Measurements from ENCODE around the gene SNRNP200. TPM values are rescaled to one million over a fixed set of nuclear protein-coding genes. Genes with fewer than 3 reads are reported as not detected.
"Not testable (repeated sequence)": the region's sequence is repeated elsewhere in the genome, so short reads cannot be mapped to it uniquely, and the experiment has no call there.

SNRNP200 gene
- polyA plus RNA-seq, 6 donors from 2014 or later, result 61.7 to 95.9 (median 71.2) TPM

DNA sequence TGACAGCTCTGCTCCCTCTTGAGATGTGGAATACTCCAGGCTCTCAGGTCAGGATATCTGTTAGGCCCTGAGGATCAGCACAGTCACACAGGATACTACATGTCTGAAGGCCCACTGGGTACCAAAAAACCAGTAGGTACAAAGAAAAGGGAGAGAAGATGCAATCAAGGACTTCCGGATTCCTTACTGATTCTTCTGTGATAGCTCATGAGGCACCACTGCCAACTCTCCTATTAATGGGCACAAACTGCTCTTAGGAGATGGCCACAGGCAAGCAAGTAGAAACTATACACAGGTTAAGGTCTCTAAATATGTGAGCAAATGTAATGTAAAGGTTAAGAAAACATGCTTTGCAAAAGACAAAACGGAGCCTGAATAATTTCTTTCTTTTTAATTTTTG lies 43.0 kb downstream of the SNRNP200 start:
- no peaks in the 10 kb centered on the region for H3K9me3 Mint-ChIP-seq
- peak overlapping the region in 2 of 8 donors; percentile 1 to 32 for H3K4me3 Mint-ChIP-seq
- H3K27ac Mint-ChIP-seq, result no peak overlapping the region
- H3K27me3 Mint-ChIP-seq, result no peaks in the 10 kb centered on the region
- ATAC-seq (ENCODE audit: low read depth in 2 of 2), result no peak
- peaks cover 49 to 82% (median 64%) of the 10 kb centered on the region in 3 donors for H3K4me1 Mint-ChIP-seq
- no peak for DNase-seq
- no peaks in the 10 kb centered on the region for H3K36me3 Mint-ChIP-seq

GRCh38 chr2:96261328-96262003 lies 43.9 kb downstream of the SNRNP200 start:
- no peaks in the 10 kb centered on the region for H3K9me3 Mint-ChIP-seq
- peaks cover 52 to 82% (median 69%) of the 10 kb centered on the region in 3 donors for H3K4me1 Mint-ChIP-seq
- ATAC-seq (ENCODE audit: low read depth in 2 of 2) (no peak), DNase-seq (no peak)
- no peaks in the 10 kb centered on the region for H3K36me3 Mint-ChIP-seq
- no peaks in the 10 kb centered on the region for H3K27me3 Mint-ChIP-seq
- peak overlapping the region in 3 of 8 donors; percentile 30 to 70 (median 59) for H3K4me3 Mint-ChIP-seq
- peak overlapping the region in 3 of 6 donors; percentile 14 to 94 (median 18) for H3K27ac Mint-ChIP-seq

DNA sequence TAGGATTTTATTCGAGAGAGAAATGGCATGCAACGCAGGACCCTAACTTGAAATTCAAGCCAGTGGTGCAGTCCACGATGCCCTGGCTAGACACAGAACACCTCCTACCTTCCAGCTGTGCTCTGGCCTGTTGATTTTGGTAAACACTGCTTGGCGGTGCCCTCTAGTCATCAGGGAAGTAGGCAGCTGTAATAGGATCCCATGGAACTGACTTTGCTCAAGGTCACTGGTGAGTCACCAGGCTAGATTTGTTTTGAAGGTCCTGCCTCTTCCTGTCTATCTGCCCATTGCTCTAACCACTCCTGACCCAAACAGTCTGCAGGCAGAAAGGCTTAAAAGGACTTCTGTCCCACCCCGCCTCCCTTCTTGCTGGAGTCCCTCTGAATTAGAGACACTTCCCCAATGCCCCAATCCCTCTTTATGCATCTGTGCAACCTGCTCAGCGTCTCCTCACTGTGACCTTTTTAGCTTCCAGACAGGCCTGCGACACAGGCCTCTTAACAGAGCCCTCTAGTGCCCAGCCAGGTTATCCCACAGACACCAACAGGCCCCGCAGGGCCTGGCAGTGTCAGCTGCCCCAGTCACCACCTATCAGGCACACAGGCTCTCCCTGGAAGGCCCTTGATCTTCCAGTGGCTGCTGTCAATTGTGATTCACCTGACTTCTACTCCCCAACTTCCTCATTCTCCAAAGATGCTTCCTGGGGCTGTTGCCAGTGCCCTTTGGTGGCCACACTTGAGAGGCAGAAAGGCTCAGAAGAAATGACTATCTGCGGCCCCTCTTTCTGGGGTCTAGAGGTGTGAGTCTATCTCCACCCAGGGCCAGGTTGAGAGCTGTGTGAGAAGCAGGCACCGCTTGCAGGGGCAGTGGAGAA lies 44.7 kb downstream of the SNRNP200 start:
- no peaks in the 10 kb centered on the region for H3K27me3 Mint-ChIP-seq
- H3K4me1 Mint-ChIP-seq, result peaks cover 51 to 89% (median 74%) of the 10 kb centered on the region in 3 donors
- H3K4me3 Mint-ChIP-seq, result peak overlapping the region; percentile 59 to 87 (median 76)
- DNase-seq (peak; percentile 17), ATAC-seq (ENCODE audit: low read depth in 2 of 2) (peak; percentile 41 to 48)
- H3K27ac Mint-ChIP-seq, result peak overlapping the region; percentile 71 to 99 (median 94)
- no peaks in the 10 kb centered on the region for H3K36me3 Mint-ChIP-seq
- H3K9me3 Mint-ChIP-seq, result no peaks in the 10 kb centered on the region

- Mint-ChIP-seq H3K9me3 (no peaks in the 10 kb centered on the region), H3K27me3 (no peaks in the 10 kb centered on the region), H3K27ac (peak overlapping the region; percentile 79 to 96 (median 92)), H3K4me3 (peak overlapping the region; percentile 38 to 85 (median 70)), H3K36me3 (peaks cover 0 to under 1% of the 10 kb centered on the region in 2 donors), H3K4me1 (peaks cover 55 to 94% (median 78%) of the 10 kb centered on the region in 3 donors)
- DNase-seq (peak; percentile 23), ATAC-seq (ENCODE audit: low read depth in 2 of 2) (peak; percentile 51 to 55)
Measured at GRCh38 chr2:96259497-96259921, 45.8 kb downstream of the SNRNP200 start.

DNA sequence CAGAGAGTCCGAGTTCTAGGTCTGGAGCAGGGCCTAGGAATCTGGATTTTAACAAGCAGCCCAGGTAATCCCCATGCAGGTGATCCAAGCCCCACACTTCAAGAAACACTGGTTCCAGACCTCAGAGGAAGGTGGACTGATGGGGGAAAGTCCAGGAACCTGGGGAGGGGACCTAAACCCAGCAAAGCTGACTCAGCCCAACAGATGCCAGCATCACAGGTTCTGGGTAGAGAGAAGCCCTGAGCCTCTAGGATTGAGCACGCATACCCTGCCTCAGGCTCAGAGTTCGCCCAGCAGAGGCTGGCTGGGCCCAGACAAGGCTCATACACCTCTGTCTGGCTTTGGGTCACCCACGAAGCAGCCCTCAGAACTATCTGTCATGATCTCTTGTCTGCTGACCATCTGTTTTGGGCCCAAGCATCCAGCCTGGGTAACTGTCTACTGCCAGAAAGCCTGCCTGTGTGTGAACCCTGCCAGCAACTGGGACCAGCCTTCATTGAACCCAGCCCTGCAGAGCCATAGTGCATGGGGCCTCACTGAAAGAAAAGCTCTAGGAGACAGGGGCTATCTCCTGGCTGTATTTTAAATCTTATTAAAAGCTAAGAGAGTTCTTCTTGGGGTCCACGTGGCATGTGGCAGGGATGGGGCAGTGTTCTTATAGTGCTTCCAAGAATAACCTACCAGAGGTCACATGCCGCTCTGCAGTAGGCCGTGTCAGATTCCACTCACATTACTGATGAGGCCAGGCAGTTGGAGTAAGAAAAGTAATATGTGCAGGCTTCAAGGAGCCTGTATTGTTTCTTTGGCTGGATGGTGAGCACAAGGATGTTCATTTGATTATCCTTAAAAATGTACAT lies 47.0 kb downstream of the SNRNP200 start:
- peaks cover 55 to 93% (median 78%) of the 10 kb centered on the region in 3 donors for H3K4me1 Mint-ChIP-seq
- no peaks in the 10 kb centered on the region for H3K9me3 Mint-ChIP-seq
- ATAC-seq (ENCODE audit: low read depth in 2 of 2) (no peak), DNase-seq (no peak)
- peak overlapping the region; percentile 71 to 96 (median 92) for H3K27ac Mint-ChIP-seq
- peaks cover 7 to 12% of the 10 kb centered on the region in 2 donors for H3K36me3 Mint-ChIP-seq
- H3K27me3 Mint-ChIP-seq, result no peaks in the 10 kb centered on the region
- peak overlapping the region in 7 of 8 donors; percentile 40 to 87 (median 81) for H3K4me3 Mint-ChIP-seq

- not testable (repeated sequence) for ATAC-seq (ENCODE audit: low read depth in 2 of 2); H3K9me3 Mint-ChIP-seq; DNase-seq; H3K27me3 Mint-ChIP-seq
- peaks cover 55 to 90% (median 79%) of the 10 kb centered on the region in 3 donors for H3K4me1 Mint-ChIP-seq
- H3K4me3 Mint-ChIP-seq, result peak overlapping the region; percentile 6 to 87 (median 82)
- peaks cover 8 to 17% of the 10 kb centered on the region in 2 donors for H3K36me3 Mint-ChIP-seq
- H3K27ac Mint-ChIP-seq, result peak overlapping the region; percentile 47 to 99 (median 87)
Measured at GRCh38 chr2:96257744-96258143, 47.6 kb downstream of the SNRNP200 start.

- peak overlapping the region; percentile 82 to 99 (median 95) for H3K27ac Mint-ChIP-seq
- peaks cover 55 to 82% (median 79%) of the 10 kb centered on the region in 3 donors for H3K4me1 Mint-ChIP-seq
- H3K27me3 Mint-ChIP-seq, result no peaks in the 10 kb centered on the region
- H3K36me3 Mint-ChIP-seq, result peaks cover 15 to 26% of the 10 kb centered on the region in 2 donors
- DNase-seq, result peak; percentile 35
- peak overlapping the region; percentile 62 to 87 (median 82) for H3K4me3 Mint-ChIP-seq
- ATAC-seq (ENCODE audit: low read depth in 2 of 2), result peak; percentile 55 to 60
- H3K9me3 Mint-ChIP-seq, result no peaks in the 10 kb centered on the region
Measured at GRCh38 chr2:96256611-96257113, 48.7 kb downstream of the SNRNP200 start.

GRCh38 chr2:96254571-96254970 lies 50.8 kb downstream of the SNRNP200 start:
- Mint-ChIP-seq H3K9me3 (no peaks in the 10 kb centered on the region), H3K36me3 (peaks cover 21 to 26% of the 10 kb centered on the region in 2 donors), H3K4me3 (no peak overlapping the region), H3K4me1 (peaks cover 49 to 70% (median 67%) of the 10 kb centered on the region in 3 donors), H3K27me3 (no peaks in the 10 kb centered on the region), H3K27ac (peak overlapping the region in 4 of 6 donors; percentile 16 to 77 (median 58))
- ATAC-seq (ENCODE audit: low read depth in 2 of 2) (no peak), DNase-seq (no peak)

- H3K27ac Mint-ChIP-seq, result peak overlapping the region in 2 of 6 donors; percentile 77 to 85
- H3K36me3 Mint-ChIP-seq, result peaks cover 21 to 26% of the 10 kb centered on the region in 2 donors
- DNase-seq, result no peak
- H3K9me3 Mint-ChIP-seq, result no peaks in the 10 kb centered on the region
- H3K4me1 Mint-ChIP-seq, result peaks cover 37 to 55% (median 52%) of the 10 kb centered on the region in 3 donors
- no peaks in the 10 kb centered on the region for H3K27me3 Mint-ChIP-seq
- H3K4me3 Mint-ChIP-seq, result no peak overlapping the region
- no peak for ATAC-seq (ENCODE audit: low read depth in 2 of 2)
Measured at GRCh38 chr2:96253006-96253405, 52.3 kb downstream of the SNRNP200 start.

DNA sequence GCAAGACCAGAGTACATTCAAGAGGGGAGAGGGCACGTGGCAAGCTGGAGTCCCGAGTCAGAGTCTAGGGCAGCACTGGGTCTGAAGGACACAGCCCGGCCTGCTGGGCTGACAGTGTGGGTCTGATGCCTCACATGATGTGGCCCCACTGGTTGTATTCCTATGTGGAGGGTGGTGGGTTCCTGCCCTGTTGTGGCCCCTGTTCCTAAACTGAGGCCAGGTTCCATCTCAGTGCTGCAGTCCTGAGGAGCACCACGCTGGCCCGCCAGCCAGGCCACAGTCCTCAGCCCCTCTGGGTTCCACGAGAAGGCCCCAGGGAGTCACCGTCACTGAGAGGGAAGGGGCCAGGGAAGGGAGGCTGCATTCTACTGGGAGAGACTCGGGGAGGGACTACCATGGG lies 52.8 kb downstream of the SNRNP200 start:
- peak overlapping the region in 1 of 8 donors; percentile 22 for H3K4me3 Mint-ChIP-seq
- H3K4me1 Mint-ChIP-seq, result peaks cover 39 to 55% (median 49%) of the 10 kb centered on the region in 3 donors

DNA sequence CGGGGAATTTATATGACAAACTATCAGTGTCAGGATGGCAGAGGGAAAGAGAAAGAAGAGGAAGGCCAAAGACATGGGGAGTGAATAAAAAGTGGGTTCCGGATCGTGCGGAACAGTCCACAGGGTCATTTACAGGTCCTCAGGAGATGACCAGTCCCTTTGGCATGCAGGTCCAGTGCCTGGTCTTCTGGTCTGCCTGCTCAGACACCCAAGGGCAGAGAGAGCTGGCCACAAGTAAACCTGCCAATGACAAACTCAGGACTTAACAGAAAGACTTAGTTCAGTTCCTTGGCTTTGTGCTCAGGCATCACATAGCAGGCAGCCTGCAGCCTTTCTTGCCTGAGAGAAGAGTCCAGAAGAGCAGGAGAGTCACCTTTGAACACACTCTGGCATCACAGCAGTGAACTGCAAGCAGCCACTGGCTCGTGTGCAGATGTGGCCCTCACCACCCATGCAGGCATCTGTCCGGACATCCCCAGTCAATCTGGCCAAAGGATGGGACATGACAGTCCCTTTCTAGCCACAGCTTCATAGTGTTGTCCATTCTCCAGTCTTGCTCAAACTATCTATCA lies 53.5 kb downstream of the SNRNP200 start:
- Mint-ChIP-seq H3K36me3 (peaks cover 21 to 26% of the 10 kb centered on the region in 2 donors), H3K4me1 (peaks cover 40 to 53% (median 47%) of the 10 kb centered on the region in 3 donors), H3K4me3 (peak overlapping the region in 1 of 8 donors; percentile 10), H3K27me3 (no peaks in the 10 kb centered on the region), H3K9me3 (no peaks in the 10 kb centered on the region), H3K27ac (peak overlapping the region in 1 of 6 donors; percentile 78)
- DNase-seq, result no peak
- no peak for ATAC-seq (ENCODE audit: low read depth in 2 of 2)

More for the DNA sequence above, 52.8 kb downstream of the SNRNP200 start:
- Mint-ChIP-seq H3K27ac (peak overlapping the region in 3 of 6 donors; percentile 23 to 78 (median 77)), H3K9me3 (no peaks in the 10 kb centered on the region), H3K27me3 (no peaks in the 10 kb centered on the region), H3K36me3 (peaks cover 21 to 26% of the 10 kb centered on the region in 2 donors)
- DNase-seq, result no peak
- ATAC-seq (ENCODE audit: low read depth in 2 of 2), result no peak

GRCh38 chr2:96250188-96250587 lies 55.2 kb downstream of the SNRNP200 start:
- DNase-seq (no peak), ATAC-seq (ENCODE audit: low read depth in 2 of 2) (no peak)
- no peaks in the 10 kb centered on the region for H3K27me3 Mint-ChIP-seq
- H3K27ac Mint-ChIP-seq, result peak overlapping the region; percentile 6 to 92 (median 70)
- H3K36me3 Mint-ChIP-seq, result peaks cover 27 to 33% of the 10 kb centered on the region in 2 donors
- peaks cover 0 to 5% (median 0%) of the 10 kb centered on the region in 7 donors for H3K9me3 Mint-ChIP-seq
- peaks cover 41 to 51% (median 44%) of the 10 kb centered on the region in 3 donors for H3K4me1 Mint-ChIP-seq
- H3K4me3 Mint-ChIP-seq, result no peak overlapping the region
